Liver (tissue), 2 donors: ENCODE data around the gene ESRRB.

ENCODE experiments used
- CTCF ChIP-seq: fragments of 150-350 bp; IDR thresholded peaks from 2 replicates; pipeline ENCODE4 v1.5.1; 2017; ENCODE audit warnings: improper control_type of control experiment, low read depth, low read length; ENCODE audit not compliant: missing input control
- REST ChIP-seq: IDR thresholded peaks from 2 replicates; pipeline ENCODE4 v1.6.1; 2016; ENCODE audit warnings: antibody characterized with exemption, mild to moderate bottlenecking
- donor health status: healthy.

- TF ChIP-seq CTCF (no peak), REST (no peak)
Measured at GRCh38 chr14:76333664-76334063, 42.3 kb upstream of the ESRRB start.
